Epithelial cell of esophagus (primary cell): ENCODE data around the gene TAF15.

Source experiments
- DNase-seq: peaks from one replicate; pipeline ENCODE4 v3.0.0; 2010; ENCODE audit warnings: low read depth
- H3K4me3 ChIP-seq: 2 replicates; pipeline ENCODE4 v1.5.1; 2011; ENCODE audit warnings: mild to moderate bottlenecking, low read length, control low read depth
- CTCF ChIP-seq: IDR thresholded peaks from 2 replicates; pipeline ENCODE4 v1.5.1; 2011; ENCODE audit warnings: low read depth, mild to moderate bottlenecking, low read length, control low read depth, inconsistent platforms; ENCODE audit not compliant: insufficient read depth; ENCODE audit errors: missing control alignments

Gene TAF15

DNA sequence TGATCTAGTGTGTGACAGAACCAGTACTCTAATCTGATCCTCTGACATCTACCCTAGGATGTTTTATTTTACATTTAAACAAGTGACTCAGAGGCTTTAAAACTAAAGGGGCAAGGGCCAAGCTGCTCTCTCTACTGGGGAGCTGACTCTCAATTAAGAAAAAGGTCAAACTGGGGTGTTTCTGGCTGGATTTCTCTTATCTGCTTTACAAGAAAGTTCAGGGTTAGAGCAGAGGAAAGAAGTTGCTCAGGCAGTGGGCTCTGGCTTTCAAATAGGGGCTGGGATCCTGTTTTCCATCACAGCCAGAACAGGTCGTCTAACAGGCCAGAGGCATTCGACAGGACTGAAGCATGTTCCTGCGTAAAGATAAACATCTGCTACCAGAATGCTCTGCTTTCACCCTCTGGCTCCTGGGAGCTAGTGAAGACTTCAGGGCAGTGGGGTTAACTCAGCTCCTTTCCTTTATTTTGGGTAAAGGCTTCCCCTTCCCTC lies 22.3 kb upstream of the TAF15 start:
- no peak overlapping the region for H3K4me3 ChIP-seq
- no peak for DNase-seq
- TF ChIP-seq CTCF, result no peak

GRCh38 chr17:35788477-35789368 lies 20.6 kb upstream of the TAF15 start:
- DNase-seq, result peak; percentile 97
- no peak for TF ChIP-seq CTCF
- H3K4me3 ChIP-seq, result no peak overlapping the region

DNA sequence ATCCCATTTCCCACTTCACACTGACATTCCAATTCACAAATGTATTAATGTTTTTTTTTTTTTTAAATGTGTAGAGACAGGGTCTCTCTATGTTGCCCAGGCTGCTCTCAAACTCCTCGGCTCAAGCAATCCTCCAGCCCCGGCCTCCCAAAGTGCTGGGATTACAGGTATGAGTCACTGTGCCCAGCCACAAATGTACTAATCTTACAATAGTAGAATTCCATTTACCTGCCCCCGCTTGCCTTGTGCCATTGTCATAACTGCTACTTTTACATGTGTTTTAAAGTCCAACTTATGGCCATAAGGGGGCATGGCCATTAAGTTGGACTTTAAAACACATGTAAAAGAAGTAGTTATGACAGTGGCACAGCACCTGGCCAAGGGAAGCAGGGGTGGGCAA lies 18.4 kb upstream of the TAF15 start:
- H3K4me3 ChIP-seq, result no peak overlapping the region
- no peak for TF ChIP-seq CTCF
- peak; percentile 70 for DNase-seq

DNA sequence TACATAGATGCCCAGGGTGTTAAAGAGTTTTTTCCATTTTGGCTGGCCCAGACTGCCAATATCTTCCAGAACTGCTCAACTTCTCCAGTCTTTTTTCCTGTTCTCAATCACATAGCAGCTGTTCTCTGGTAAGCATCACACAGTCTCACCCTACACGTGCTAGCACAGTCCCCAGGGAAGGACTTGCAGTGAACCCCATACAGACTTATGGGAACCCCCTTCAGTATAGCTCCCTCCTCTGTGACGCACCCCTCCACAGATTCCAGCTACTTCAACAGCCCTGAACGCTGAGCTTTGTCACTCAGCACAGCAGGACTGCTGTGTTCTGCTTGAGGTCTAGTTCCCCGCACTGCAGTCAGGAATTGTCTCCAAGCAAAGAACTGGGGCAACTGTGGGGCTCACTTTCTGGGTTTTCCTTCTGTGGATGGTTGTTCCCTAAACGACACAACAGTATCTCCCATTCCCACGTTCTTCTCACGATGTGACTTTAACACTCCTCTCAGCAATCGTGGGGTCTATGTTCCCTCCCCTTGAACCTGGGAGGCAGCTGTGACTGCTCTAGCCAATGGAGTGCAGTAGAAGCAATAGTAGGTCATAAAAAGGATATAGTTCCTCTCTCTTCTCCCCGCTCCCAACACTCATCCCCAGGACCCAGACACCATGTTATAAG lies 17.5 kb upstream of the TAF15 start:
- TF ChIP-seq CTCF, result no peak
- DNase-seq, result no peak
- H3K4me3 ChIP-seq, result no peak overlapping the region

- H3K4me3 ChIP-seq, result peak overlapping the region; percentile 73
- no peak for TF ChIP-seq CTCF
- no peak for DNase-seq
Observed at GRCh38 chr17:35793257-35793656, 16.0 kb upstream of the TAF15 start.

DNA sequence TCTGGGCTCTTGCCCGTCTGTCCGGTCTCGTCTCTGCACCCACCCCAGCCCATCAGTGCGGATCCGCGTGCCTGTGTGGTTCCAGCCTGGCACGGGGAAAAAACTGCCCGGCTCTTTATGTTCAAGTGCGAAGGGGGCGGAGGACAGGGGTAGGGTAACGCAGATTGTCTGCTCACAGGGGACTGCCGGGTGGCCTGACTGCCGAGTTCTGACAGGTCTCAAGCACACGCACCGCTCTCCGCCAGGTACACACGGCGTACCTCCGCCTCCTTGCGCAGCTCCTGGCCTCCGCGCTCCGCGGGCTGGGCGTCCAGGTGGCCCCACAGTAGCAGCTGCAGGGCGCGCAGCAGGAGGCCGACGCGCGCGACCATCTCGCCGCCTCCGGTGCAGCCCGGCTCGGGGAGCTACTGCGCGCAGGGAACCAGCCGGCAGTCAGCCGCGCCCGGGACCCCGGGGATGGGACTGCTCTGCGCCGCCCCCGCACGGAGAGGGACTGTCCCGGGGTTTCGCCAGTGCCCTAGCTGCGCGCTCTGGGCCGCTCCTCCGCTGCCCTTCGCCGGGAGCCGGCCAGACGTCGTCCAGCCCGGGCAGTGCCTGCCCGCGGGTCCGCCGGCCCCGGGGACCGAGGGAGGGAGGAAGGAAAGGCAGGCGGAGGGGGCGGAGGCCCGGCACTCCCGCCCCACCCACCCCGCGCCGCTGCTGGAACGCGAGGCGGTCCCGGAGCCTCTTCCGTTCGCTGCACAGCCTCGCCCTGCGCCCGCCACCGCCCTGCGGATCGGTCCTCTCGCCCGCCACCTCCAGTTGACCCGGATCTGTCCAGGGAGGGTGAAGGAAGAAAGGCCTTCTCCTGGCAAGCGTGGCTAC lies 14.0 kb upstream of the TAF15 start, which contains the start of gene MMP28:
Gene MMP28, minus strand, starts transcription at position 635 of the 864 bp plus-strand sequence. Its CDS starts 264 bp downstream, at position 371.
- peak; percentile 70 for DNase-seq

More for the DNA sequence above, 14.0 kb upstream of the TAF15 start, which contains the start of gene MMP28:
- no peak for TF ChIP-seq CTCF
- H3K4me3 ChIP-seq, result peak within 1 kb of the TSS; percentile 73
